WERI-Rb-1 (cell line): ENCODE data around the gene PCGF5.
"Not testable (repeated sequence)": the region's sequence is repeated elsewhere in the genome, so short reads cannot be mapped to it uniquely, and the experiment has no call there.

Experiments used
- DNase-seq: peaks from one replicate; pipeline ENCODE4 v3.0.0-alpha.2; 2020
- H3K27ac ChIP-seq: fragments of 250-450 bp; sonication (Bioruptor Pico); 2 replicates; pipeline ENCODE4 v1.5.1; 2020; ENCODE audit warnings: mild to moderate bottlenecking, moderate library complexity
- H3K27me3 ChIP-seq: fragments of 250-450 bp; sonication (Bioruptor Pico); 2 replicates; pipeline ENCODE4 v1.5.1; 2021; ENCODE audit warnings: mild to moderate bottlenecking, low read depth, moderate library complexity; ENCODE audit not compliant: insufficient read depth, severe bottlenecking
- H3K36me3 ChIP-seq: fragments of 250-450 bp; sonication (Bioruptor Pico); 2 replicates; pipeline ENCODE4 v1.5.1; 2020; ENCODE audit warnings: mild to moderate bottlenecking, moderate library complexity
- H3K4me3 ChIP-seq: 2 replicates; pipeline ENCODE4 v1.5.1; 2011; ENCODE audit warnings: low read depth, mild to moderate bottlenecking, control low read depth, low read length
- H3K9me3 ChIP-seq: fragments of 250-450 bp; sonication (Bioruptor Pico); 2 replicates; pipeline ENCODE4 v1.5.1; 2021; ENCODE audit warnings: mild to moderate bottlenecking, moderate library complexity; ENCODE audit not compliant: severe bottlenecking
- CTCF ChIP-seq: IDR thresholded peaks from 2 replicates; pipeline ENCODE4 v1.5.1; 2011; ENCODE audit warnings: low read depth, mild to moderate bottlenecking, control low read depth, inconsistent platforms, low read length

Gene PCGF5

GRCh38 chr10:91313796-91314485 is 93.5 kb downstream of the PCGF5 start:
- no peak for TF ChIP-seq CTCF
- no peak overlapping the region for H3K27ac ChIP-seq
- H3K9me3 ChIP-seq = no peaks in the 10 kb centered on the region
- no peaks in the 10 kb centered on the region for H3K27me3 ChIP-seq
- no peak overlapping the region for H3K4me3 ChIP-seq
- no peaks in the 10 kb centered on the region for H3K36me3 ChIP-seq
- no peak for DNase-seq

DNA sequence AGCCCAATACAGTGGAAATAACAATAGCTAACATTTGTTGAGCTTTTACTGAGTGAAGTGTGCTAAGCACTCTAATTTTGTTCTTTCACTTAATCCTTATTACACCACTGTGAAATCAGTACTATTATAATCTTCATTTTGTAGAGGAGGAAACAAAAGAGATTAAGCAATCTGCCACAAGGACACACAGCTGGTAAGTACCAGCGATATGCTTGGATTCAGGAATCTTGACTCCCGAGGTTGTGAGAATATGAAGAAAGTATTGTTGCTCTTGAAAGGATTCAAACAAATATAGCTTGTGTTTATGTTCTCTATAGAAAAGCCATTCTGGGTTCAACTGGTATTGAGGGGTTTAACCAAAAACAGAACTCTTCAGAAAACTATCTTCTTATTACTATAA is 96.0 kb downstream of the PCGF5 start:
- Histone ChIP-seq H3K27me3 (no peaks in the 10 kb centered on the region), H3K36me3 (no peaks in the 10 kb centered on the region), H3K27ac (no peak overlapping the region)

GRCh38 chr10:91317541-91317940 is 97.1 kb downstream of the PCGF5 start:
- Histone ChIP-seq H3K27me3 (no peaks in the 10 kb centered on the region), H3K9me3 (no peaks in the 10 kb centered on the region), H3K4me3 (no peak overlapping the region), H3K27ac (no peak overlapping the region), H3K36me3 (no peaks in the 10 kb centered on the region)
- DNase-seq = no peak
- TF ChIP-seq CTCF = no peak

More for the DNA sequence above, 96.0 kb downstream of the PCGF5 start:
- no peak for DNase-seq
- no peaks in the 10 kb centered on the region for H3K9me3 ChIP-seq
- no peak overlapping the region for H3K4me3 ChIP-seq
- TF ChIP-seq CTCF = no peak

GRCh38 chr10:91319336-91319735 is 98.9 kb downstream of the PCGF5 start:
- Histone ChIP-seq H3K27ac (no peak overlapping the region), H3K27me3 (no peaks in the 10 kb centered on the region), H3K4me3 (no peak overlapping the region), H3K36me3 (no peaks in the 10 kb centered on the region), H3K9me3 (no peaks in the 10 kb centered on the region)
- TF ChIP-seq CTCF = no peak
- DNase-seq = no peak

DNA sequence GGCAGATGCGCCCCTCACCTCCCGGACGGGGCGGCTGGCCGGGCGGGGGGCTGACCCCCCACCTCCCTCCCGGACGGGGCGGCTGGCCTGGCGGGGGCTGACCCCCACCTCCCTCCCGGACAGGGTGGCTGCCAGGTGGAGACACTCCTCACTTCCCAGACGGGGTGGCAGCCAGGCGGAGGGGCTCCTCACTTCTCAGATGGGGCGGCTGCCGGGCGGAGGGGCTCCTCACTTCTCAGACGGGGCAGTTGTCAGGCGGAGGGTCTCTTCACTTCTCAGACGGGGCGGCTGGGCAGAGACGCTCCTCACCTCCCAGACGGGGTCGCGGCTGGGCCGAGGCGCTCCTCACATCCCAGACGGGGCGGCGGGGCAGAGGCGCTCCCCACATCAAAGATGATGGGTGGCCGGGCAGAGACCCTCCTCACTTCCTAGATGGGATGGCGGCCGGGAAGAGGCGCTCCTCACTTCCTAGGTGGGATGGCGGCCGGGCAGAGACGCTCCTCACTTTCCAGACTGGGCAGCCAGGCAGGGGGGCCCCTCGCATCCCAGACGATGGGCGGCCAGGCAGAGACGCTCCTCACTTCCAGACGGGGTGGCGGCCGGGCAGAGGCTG is 102.9 kb downstream of the PCGF5 start:
- not testable (repeated sequence) for H3K27ac ChIP-seq, H3K36me3 ChIP-seq, H3K4me3 ChIP-seq, DNase-seq, H3K27me3 ChIP-seq, H3K9me3 ChIP-seq

GRCh38 chr10:91328320-91328984 is 108.0 kb downstream of the PCGF5 start:
- H3K9me3 ChIP-seq = no peaks in the 10 kb centered on the region
- no peaks in the 10 kb centered on the region for H3K36me3 ChIP-seq
- no peaks in the 10 kb centered on the region for H3K27me3 ChIP-seq
- DNase-seq = no peak
- H3K27ac ChIP-seq = no peak overlapping the region
- TF ChIP-seq CTCF = no peak
- no peak overlapping the region for H3K4me3 ChIP-seq
